DMS 273 (cell line): ENCODE results near the gene ATXN10.

Experiments
- DNase-seq: peaks from one replicate; lab custom pipeline; 2025; ENCODE audit not compliant: unreplicated experiment; lab: John Stamatoyannopoulos, UW

ATXN10 gene

GRCh38 chr22:45754822-45755221 is 83.2 kb downstream of the ATXN10 start:
- DNase-seq: no peak

GRCh38 chr22:45756558-45756957 is 84.9 kb downstream of the ATXN10 start:
- no peak for DNase-seq

GRCh38 chr22:45757068-45757467 is 85.4 kb downstream of the ATXN10 start:
- DNase-seq: no peak

GRCh38 chr22:45757936-45758335 is 86.3 kb downstream of the ATXN10 start:
- DNase-seq: no peak

GRCh38 chr22:45758603-45759002 is 87.0 kb downstream of the ATXN10 start:
- no peak for DNase-seq

GRCh38 chr22:45760682-45761081 is 89.0 kb downstream of the ATXN10 start:
- DNase-seq: no peak

- no peak for DNase-seq
Measured at GRCh38 chr22:45762545-45763235, 91.1 kb downstream of the ATXN10 start.

GRCh38 chr22:45763236-45763624 is 91.6 kb downstream of the ATXN10 start:
- no peak for DNase-seq

- DNase-seq: peak; percentile 51
Measured at GRCh38 chr22:45768490-45768889, 96.9 kb downstream of the ATXN10 start.

GRCh38 chr22:45769569-45770210 is 98.1 kb downstream of the ATXN10 start:
- peak; percentile 3 for DNase-seq

GRCh38 chr22:45770506-45770905 is 98.9 kb downstream of the ATXN10 start:
- no peak for DNase-seq

- no peak for DNase-seq
Measured at GRCh38 chr22:45771057-45771456, 99.4 kb downstream of the ATXN10 start.

- DNase-seq: no peak
Measured at GRCh38 chr22:45771711-45772110, 100.1 kb downstream of the ATXN10 start.

GRCh38 chr22:45772743-45773142 is 101.1 kb downstream of the ATXN10 start:
- DNase-seq: no peak

- no peak for DNase-seq
Measured at GRCh38 chr22:45774001-45774670, 102.5 kb downstream of the ATXN10 start.

- no peak for DNase-seq
Measured at GRCh38 chr22:45775062-45775461, 103.4 kb downstream of the ATXN10 start.

GRCh38 chr22:45775569-45776312 is 104.1 kb downstream of the ATXN10 start:
- DNase-seq: no peak

- DNase-seq: no peak
Measured at GRCh38 chr22:45776313-45776585, 104.6 kb downstream of the ATXN10 start.

GRCh38 chr22:45777046-45777851 is 105.6 kb downstream of the ATXN10 start:
- no peak for DNase-seq

GRCh38 chr22:45777852-45778375 is 106.3 kb downstream of the ATXN10 start:
- no peak for DNase-seq

- DNase-seq: no peak
Measured at GRCh38 chr22:45781459-45781858, 109.8 kb downstream of the ATXN10 start.
